Subcutaneous abdominal adipose tissue (tissue), 5 donors: ENCODE measurements around the gene LIX1L.
A peak's percentile ranks its signal among the peaks of the same experiment; 100 is the strongest.

ENCODE experiments used
- H3K27ac ChIP-seq: one replicate; pipeline ENCODE4 v1.7.0; 2013; ENCODE audit warnings: low read depth, mild to moderate bottlenecking, inconsistent platforms, low read length, moderate library complexity
- H3K27me3 ChIP-seq, 5 donors: one replicate each; pipeline ENCODE4 v1.7.0; 2013; ENCODE audit warnings: low read length in 5 of 5, inconsistent platforms in 1 of 5; ENCODE audit not compliant: control insufficient read depth in 5 of 5, insufficient read depth in 4 of 5
- H3K36me3 ChIP-seq, 5 donors: one replicate each; pipeline ENCODE4 v1.7.0; 2013; ENCODE audit warnings: low read length in 5 of 5; ENCODE audit not compliant: control insufficient read depth in 5 of 5, insufficient read depth in 5 of 5
- H3K4me1 ChIP-seq, 5 donors: one replicate each; pipeline ENCODE4 v1.7.0; 2013; ENCODE audit warnings: low read length in 5 of 5, mild to moderate bottlenecking in 3 of 5, moderate library complexity in 1 of 5; ENCODE audit not compliant: control insufficient read depth in 5 of 5, insufficient read depth in 5 of 5
- H3K4me3 ChIP-seq, 5 donors: one replicate each; pipeline ENCODE4 v1.7.0; 2013; ENCODE audit warnings: low read length in 5 of 5, low read depth in 1 of 5
- H3K9ac ChIP-seq, 5 donors: one replicate each; pipeline ENCODE4 v1.7.0; 2013; ENCODE audit warnings: low read length in 5 of 5, mild to moderate bottlenecking in 4 of 5, moderate library complexity in 3 of 5
- H3K9me3 ChIP-seq, 5 donors: one replicate each; pipeline ENCODE4 v1.7.0; 2013; ENCODE audit warnings: low read length in 5 of 5; ENCODE audit not compliant: control insufficient read depth in 5 of 5
- donor health status: healthy.
- donor health status: healthy.
- donor health status: healthy.
- donor health status: healthy.
- donor health status: healthy.

LIX1L gene

GRCh38 chr1:145985502-145986439, 28.0 kb upstream of the LIX1L start:
- Histone ChIP-seq H3K36me3 (no peaks in the 10 kb centered on the region), H3K4me3 (peak overlapping the region in 4 of 5 donors; percentile 8 to 52 (median 48)), H3K27ac (peak overlapping the region; percentile 90), H3K9me3 (no peaks in the 10 kb centered on the region), H3K4me1 (peaks cover 10 to 63% (median 59%) of the 10 kb centered on the region in 5 donors), H3K27me3 (no peaks in the 10 kb centered on the region), H3K9ac (peak overlapping the region; percentile 11 to 63 (median 59))

DNA sequence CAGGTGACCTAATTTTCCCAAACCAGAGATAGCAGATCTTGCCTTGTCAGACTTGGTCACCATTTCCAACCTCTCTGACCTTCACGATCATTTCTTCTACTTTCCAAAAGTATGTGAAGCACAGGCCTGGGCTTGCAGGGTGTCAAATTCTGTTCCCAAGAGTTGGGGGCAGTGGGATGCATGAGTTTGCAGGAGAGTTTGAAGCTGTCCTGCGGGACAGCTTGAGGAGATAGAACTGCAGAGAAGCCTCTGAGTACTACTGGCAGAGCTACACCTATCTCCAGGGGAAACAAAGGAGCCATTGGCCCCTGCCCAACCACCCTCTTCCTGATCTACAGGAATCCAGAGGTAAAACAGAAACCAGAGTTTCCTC, 27.3 kb upstream of the LIX1L start:
- H3K36me3 ChIP-seq: no peaks in the 10 kb centered on the region
- no peaks in the 10 kb centered on the region for H3K27me3 ChIP-seq
- peaks cover 14 to 65% (median 63%) of the 10 kb centered on the region in 5 donors for H3K4me1 ChIP-seq
- H3K27ac ChIP-seq: peak overlapping the region; percentile 90
- H3K9me3 ChIP-seq: no peaks in the 10 kb centered on the region
- H3K9ac ChIP-seq: peak overlapping the region in 4 of 5 donors; percentile 11 to 62 (median 48)
- H3K4me3 ChIP-seq: peak overlapping the region in 4 of 5 donors; percentile 8 to 52 (median 48)

DNA sequence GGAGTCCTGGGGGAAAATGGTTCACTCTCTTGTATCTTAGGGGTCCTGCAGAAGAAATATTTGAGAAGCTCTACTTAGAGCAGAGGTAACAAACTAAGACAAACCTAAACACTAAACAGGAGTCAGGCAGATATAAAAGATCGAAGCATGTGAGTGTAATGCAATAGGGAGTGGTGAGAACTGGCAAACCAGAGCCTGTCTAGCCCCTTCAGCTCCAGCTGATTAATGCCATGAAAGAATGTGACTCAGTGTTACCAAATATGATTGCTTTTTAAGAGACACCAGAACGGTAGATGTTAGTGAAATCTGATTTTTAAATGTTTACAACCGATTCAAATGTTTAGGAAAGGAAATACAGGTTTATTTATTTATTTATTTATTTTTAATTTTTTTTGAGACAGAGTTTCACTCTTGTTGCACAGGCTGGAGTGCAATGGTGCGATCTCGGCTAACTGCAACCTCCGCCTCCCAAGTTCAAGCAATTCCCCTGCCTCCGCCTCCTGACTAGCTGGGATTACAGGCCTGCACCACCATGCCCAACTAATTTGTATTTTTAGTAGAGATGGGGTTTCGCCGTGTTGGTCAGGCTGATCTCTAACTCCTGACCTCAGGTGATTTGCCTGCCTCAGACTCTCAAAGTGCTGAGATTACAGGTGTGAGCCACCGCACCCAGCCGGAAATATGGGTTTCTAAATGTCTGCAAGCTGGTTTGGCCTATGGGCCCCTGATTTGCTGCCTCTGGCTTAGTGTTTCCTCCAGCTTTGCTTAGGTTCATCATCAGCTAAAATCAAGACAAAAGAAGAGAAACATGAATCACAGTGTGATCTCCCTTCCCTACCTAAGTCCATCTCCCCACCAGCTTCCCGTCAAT, 26.4 kb upstream of the LIX1L start:
- Histone ChIP-seq H3K4me1 (peaks cover 18 to 73% (median 69%) of the 10 kb centered on the region in 5 donors), H3K27ac (peak overlapping the region; percentile 98)

GRCh38 chr1:145983206-145983675, 25.4 kb upstream of the LIX1L start:
- Histone ChIP-seq H3K27ac (peak overlapping the region; percentile 98), H3K9me3 (no peaks in the 10 kb centered on the region), H3K4me3 (no peak overlapping the region), H3K4me1 (peaks cover 23 to 83% (median 79%) of the 10 kb centered on the region in 5 donors), H3K36me3 (no peaks in the 10 kb centered on the region), H3K9ac (peak overlapping the region in 3 of 5 donors; percentile 1 to 27 (median 20)), H3K27me3 (no peaks in the 10 kb centered on the region)

More for the DNA sequence above, 26.4 kb upstream of the LIX1L start:
- H3K27me3 ChIP-seq: no peaks in the 10 kb centered on the region
- no peaks in the 10 kb centered on the region for H3K36me3 ChIP-seq
- H3K9ac ChIP-seq: no peak overlapping the region
- no peak overlapping the region for H3K4me3 ChIP-seq
- no peaks in the 10 kb centered on the region for H3K9me3 ChIP-seq

DNA sequence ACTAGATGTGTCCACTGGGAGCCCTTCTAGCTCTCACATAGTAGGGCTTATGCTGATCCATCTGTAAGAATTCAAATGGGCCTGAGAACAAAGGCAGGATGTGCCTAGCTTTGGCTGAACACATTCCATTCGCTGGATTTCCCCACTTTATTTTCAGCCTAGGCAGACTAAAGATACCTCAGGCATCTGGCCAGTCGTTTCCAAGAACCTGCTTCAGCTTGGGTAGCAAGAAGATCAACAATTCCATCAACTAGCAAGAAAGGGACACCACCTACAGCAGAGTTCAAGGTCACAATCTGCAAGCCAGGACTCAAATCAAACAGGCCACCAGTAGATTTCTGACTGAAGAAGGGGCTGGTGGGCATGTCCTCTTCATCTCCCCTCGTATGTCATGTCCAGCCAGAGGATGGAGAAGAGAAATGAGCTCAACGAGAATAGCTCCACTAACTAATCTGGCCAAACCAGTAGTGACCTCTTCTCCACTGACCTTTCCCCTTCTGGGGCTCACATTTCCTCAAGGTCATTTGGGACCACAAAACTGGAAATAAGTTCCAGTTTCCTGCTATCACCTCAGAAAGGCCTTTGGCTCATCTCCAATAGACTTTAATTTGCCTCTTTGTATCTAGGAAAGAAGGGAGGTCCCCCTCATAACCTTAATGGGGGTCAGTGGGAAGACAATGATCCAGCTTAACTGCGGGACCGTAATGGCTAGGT, 24.4 kb upstream of the LIX1L start:
- H3K9me3 ChIP-seq: no peaks in the 10 kb centered on the region
- H3K4me1 ChIP-seq: peaks cover 28 to 93% (median 90%) of the 10 kb centered on the region in 5 donors
- H3K9ac ChIP-seq: peak overlapping the region in 2 of 5 donors; percentile 28 to 68
- peak overlapping the region; percentile 98 for H3K27ac ChIP-seq
- no peaks in the 10 kb centered on the region for H3K27me3 ChIP-seq
- H3K4me3 ChIP-seq: peak overlapping the region in 1 of 5 donors; percentile 32
- no peaks in the 10 kb centered on the region for H3K36me3 ChIP-seq

GRCh38 chr1:145980457-145980994, 22.7 kb upstream of the LIX1L start:
- H3K36me3 ChIP-seq: no peaks in the 10 kb centered on the region
- H3K9me3 ChIP-seq: no peaks in the 10 kb centered on the region
- peak overlapping the region in 4 of 5 donors; percentile 15 to 43 (median 34) for H3K4me3 ChIP-seq
- peak overlapping the region; percentile 98 for H3K27ac ChIP-seq
- peaks cover 23 to 82% (median 79%) of the 10 kb centered on the region in 5 donors for H3K4me1 ChIP-seq
- peak overlapping the region; percentile 21 to 94 (median 52) for H3K9ac ChIP-seq
- no peaks in the 10 kb centered on the region for H3K27me3 ChIP-seq

DNA sequence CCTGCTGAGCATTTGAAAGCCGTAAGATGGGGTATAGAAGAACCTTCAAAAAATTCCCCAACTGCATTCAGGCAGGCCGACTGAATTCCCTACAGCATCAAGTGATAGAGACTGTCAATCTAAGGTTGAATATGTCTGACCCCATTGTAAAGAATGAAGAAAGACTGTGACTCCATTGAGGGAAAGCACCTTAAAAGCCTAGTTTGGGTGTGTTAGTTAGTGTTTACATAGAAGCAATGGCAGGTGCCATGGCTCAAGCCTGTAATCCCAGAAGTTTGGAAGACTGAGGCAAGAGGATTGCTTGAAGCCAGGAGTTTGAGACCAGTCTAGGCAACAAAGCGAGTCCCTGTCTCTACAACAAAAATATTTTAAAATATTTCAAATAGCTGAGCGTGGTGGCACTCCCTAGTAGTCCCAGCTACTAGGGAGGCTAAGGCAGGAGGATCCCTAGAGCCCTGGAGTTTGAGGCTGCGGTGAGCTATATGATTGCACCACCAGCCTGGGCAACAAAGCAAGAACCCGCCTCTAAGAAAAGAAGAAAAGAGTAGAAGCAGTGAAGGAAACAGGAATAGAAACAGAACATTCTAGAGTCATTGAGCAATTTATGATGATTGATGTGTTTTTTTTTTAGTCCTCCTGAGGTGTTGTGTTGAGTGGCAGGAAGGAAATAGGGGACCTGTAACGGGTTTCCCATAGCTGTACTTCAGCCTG, 22.1 kb upstream of the LIX1L start:
- Histone ChIP-seq H3K4me3 (peak overlapping the region in 4 of 5 donors; percentile 15 to 45 (median 37)), H3K27ac (peak overlapping the region; percentile 98), H3K4me1 (peaks cover 23 to 79% (median 73%) of the 10 kb centered on the region in 5 donors), H3K9me3 (no peaks in the 10 kb centered on the region), H3K9ac (peak overlapping the region; percentile 21 to 94 (median 52)), H3K36me3 (peaks cover 0 to 4% (median 0%) of the 10 kb centered on the region in 5 donors), H3K27me3 (no peaks in the 10 kb centered on the region)

- H3K4me1 ChIP-seq: peaks cover 23 to 73% (median 66%) of the 10 kb centered on the region in 5 donors
- H3K36me3 ChIP-seq: peaks cover 0 to 5% (median 0%) of the 10 kb centered on the region in 5 donors
- peak overlapping the region; percentile 52 to 94 (median 74) for H3K9ac ChIP-seq
- H3K4me3 ChIP-seq: peak overlapping the region; percentile 30 to 61 (median 49)
- no peaks in the 10 kb centered on the region for H3K27me3 ChIP-seq
- H3K27ac ChIP-seq: peak overlapping the region; percentile 98
- H3K9me3 ChIP-seq: no peaks in the 10 kb centered on the region
Observed at GRCh38 chr1:145978854-145979745, 21.3 kb upstream of the LIX1L start.
